Astrocyte (in vitro differentiated cells and primary cell): ENCODE data around the gene KCNN2. TPM values are rescaled to one million over a fixed set of nuclear protein-coding genes. Genes with fewer than 3 reads are reported as not detected.

Experiments used
- DNase-seq: peaks from one replicate; pipeline ENCODE4 v3.0.0-alpha.2; 2010; ENCODE audit warnings: low read depth
- FAIRE-seq: peaks from 2 replicates; lab custom pipeline; 2011; peaks lifted over from hg19 to GRCh38; lab: Jason Lieb, UNC
- H2AFZ ChIP-seq: 2 replicates; pipeline ENCODE4 v1.6.0; 2012; ENCODE audit warnings: low read depth, low read length, inconsistent platforms
- H3K27ac ChIP-seq: 2 replicates; pipeline ENCODE4 v1.5.1; 2011; ENCODE audit warnings: low read depth, low read length, inconsistent platforms
- H3K27me3 ChIP-seq: 2 replicates; pipeline ENCODE4 v1.6.0; 2011; ENCODE audit warnings: low read length, inconsistent platforms; ENCODE audit not compliant: insufficient read depth
- H3K36me3 ChIP-seq: 2 replicates; pipeline ENCODE4 v1.5.1; 2011; ENCODE audit warnings: low read length, inconsistent platforms; ENCODE audit not compliant: insufficient read depth
- H3K4me1 ChIP-seq: 2 replicates; pipeline ENCODE4 v1.5.1; 2011; ENCODE audit warnings: low read length, inconsistent platforms; ENCODE audit not compliant: insufficient read depth
- H3K4me2 ChIP-seq: 2 replicates; pipeline ENCODE4 v1.6.0; 2012; ENCODE audit warnings: low read length, inconsistent platforms
- H3K4me3 ChIP-seq: 2 replicates; pipeline ENCODE4 v1.5.1; 2011; ENCODE audit warnings: low read depth, mild to moderate bottlenecking, low read length, inconsistent platforms; ENCODE audit not compliant: insufficient read depth
- H3K79me2 ChIP-seq: 2 replicates; pipeline ENCODE4 v1.6.0; 2012; ENCODE audit warnings: mild to moderate bottlenecking, low read length, inconsistent platforms; ENCODE audit not compliant: insufficient read depth
- H3K9ac ChIP-seq: 2 replicates; pipeline ENCODE4 v1.6.0; 2012; ENCODE audit warnings: mild to moderate bottlenecking, low read length, inconsistent platforms
- H3K9me3 ChIP-seq: 2 replicates; pipeline ENCODE4 v1.5.1; 2012; ENCODE audit warnings: low read depth, mild to moderate bottlenecking, low read length, inconsistent platforms; ENCODE audit not compliant: insufficient read depth
- H4K20me1 ChIP-seq: 2 replicates; pipeline ENCODE4 v1.6.0; 2012; ENCODE audit warnings: low read length, inconsistent platforms; ENCODE audit not compliant: insufficient read depth
- H3K27ac Mint-ChIP-seq: one replicate; pipeline ENCODE4 v1.8.0; 2021; ENCODE audit warnings: mild to moderate bottlenecking, mixed read lengths; ENCODE audit not compliant: unreplicated experiment
- H3K27me3 Mint-ChIP-seq: one replicate; pipeline ENCODE4 v1.8.0; 2021; ENCODE audit warnings: low read depth, mixed read lengths; ENCODE audit not compliant: unreplicated experiment
- H3K36me3 Mint-ChIP-seq: one replicate; pipeline ENCODE4 v1.8.0; 2021; ENCODE audit warnings: low read depth, mixed read lengths; ENCODE audit not compliant: unreplicated experiment
- H3K4me1 Mint-ChIP-seq: one replicate; pipeline ENCODE4 v1.8.0; 2021; ENCODE audit warnings: low read depth, mixed read lengths; ENCODE audit not compliant: unreplicated experiment
- H3K4me3 Mint-ChIP-seq: one replicate; pipeline ENCODE4 v1.8.0; 2021; ENCODE audit warnings: mild to moderate bottlenecking, moderate library complexity, mixed read lengths; ENCODE audit not compliant: unreplicated experiment
- H3K9me3 Mint-ChIP-seq: one replicate; pipeline ENCODE4 v1.8.0; 2021; ENCODE audit warnings: mild to moderate bottlenecking, mixed read lengths; ENCODE audit not compliant: unreplicated experiment
- EZH2 ChIP-seq: IDR thresholded peaks from 2 replicates; pipeline ENCODE4 v1.6.1; 2012; ENCODE audit warnings: mild to moderate bottlenecking, low read length, inconsistent platforms; ENCODE audit not compliant: insufficient read depth
- total RNA-seq: library from RNA; stranded (reverse); gene quantifications from 2 replicates; pipeline ENCODE4 v1.2.1, GENCODE V29; 2021
- TF ChIP-seq, protein P1 (sequence below): IDR thresholded peaks from 2 replicates; pipeline ENCODE4 v1.5.1; 2011; ENCODE audit warnings: low read depth, mild to moderate bottlenecking, inconsistent platforms, low read length, moderate library complexity; ENCODE audit not compliant: insufficient read depth

KCNN2 gene
- total RNA-seq, 1 donor from 2014 or later = 0.32 TPM

- no peaks in the 10 kb centered on the region for H3K4me1 Mint-ChIP-seq
- no peaks in the 10 kb centered on the region for H3K4me1 ChIP-seq
Measured at GRCh38 chr5:114369680-114370417, 8.0 kb downstream of the KCNN2 start.

DNA sequence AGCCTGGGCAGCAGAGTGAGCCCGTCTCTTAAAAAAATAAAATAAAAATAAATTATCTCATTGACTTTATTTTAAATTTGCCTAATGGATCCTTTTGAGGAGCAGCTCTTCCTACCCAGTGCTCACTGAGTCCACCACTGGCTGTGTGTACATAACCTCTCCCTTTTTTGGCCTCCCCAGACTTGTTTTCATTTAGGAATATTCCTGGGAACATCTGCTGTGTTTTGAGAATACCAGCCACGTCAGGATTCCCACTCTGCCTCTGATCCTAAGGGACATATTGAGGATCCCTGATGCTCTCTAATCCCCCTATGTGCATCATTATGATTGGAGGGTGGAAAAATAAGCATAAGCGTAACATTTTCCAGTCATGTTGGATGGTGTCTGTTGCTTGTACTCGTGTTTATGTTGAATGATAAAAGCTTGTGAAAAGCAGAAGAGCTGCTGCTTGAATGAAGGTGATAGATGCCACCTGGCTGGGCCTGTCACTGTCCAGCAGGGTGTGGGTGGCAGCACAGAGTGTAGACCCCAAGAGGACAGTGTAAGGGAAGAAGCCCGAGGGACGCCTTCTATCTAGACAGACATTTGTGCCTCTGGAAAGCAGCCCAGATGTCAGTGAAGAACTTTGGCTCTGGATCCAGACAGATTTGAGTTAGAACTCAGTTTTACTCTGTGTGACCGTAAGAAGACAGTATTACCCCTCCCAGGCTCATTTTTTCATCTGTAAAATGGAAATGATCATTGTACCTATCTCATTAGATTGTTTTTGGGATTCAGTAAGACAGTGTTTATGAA is 15.4 kb downstream of the KCNN2 start:
- FAIRE-seq (no peak), DNase-seq (no peak)
- no peaks in the 10 kb centered on the region for H3K79me2 ChIP-seq
- H2AFZ ChIP-seq = no peak overlapping the region
- Mint-ChIP-seq H3K4me3 (no peak overlapping the region), H3K36me3 (no peaks in the 10 kb centered on the region), H3K4me1 (no peaks in the 10 kb centered on the region), H3K27me3 (no peaks in the 10 kb centered on the region), H3K27ac (no peak overlapping the region), H3K9me3 (peaks cover 1% of the 10 kb centered on the region)
- H3K27ac ChIP-seq = no peak overlapping the region
- H3K27me3 ChIP-seq = no peaks in the 10 kb centered on the region
- no peaks in the 10 kb centered on the region for H4K20me1 ChIP-seq
- H3K9me3 ChIP-seq = no peaks in the 10 kb centered on the region
- H3K36me3 ChIP-seq = no peaks in the 10 kb centered on the region
- TF ChIP-seq, protein P1, sequence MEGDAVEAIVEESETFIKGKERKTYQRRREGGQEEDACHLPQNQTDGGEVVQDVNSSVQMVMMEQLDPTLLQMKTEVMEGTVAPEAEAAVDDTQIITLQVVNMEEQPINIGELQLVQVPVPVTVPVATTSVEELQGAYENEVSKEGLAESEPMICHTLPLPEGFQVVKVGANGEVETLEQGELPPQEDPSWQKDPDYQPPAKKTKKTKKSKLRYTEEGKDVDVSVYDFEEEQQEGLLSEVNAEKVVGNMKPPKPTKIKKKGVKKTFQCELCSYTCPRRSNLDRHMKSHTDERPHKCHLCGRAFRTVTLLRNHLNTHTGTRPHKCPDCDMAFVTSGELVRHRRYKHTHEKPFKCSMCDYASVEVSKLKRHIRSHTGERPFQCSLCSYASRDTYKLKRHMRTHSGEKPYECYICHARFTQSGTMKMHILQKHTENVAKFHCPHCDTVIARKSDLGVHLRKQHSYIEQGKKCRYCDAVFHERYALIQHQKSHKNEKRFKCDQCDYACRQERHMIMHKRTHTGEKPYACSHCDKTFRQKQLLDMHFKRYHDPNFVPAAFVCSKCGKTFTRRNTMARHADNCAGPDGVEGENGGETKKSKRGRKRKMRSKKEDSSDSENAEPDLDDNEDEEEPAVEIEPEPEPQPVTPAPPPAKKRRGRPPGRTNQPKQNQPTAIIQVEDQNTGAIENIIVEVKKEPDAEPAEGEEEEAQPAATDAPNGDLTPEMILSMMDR = no peak
- TF ChIP-seq EZH2 = no peak
- no peak overlapping the region for H3K9ac ChIP-seq
- H3K4me3 ChIP-seq = no peak overlapping the region
- no peak overlapping the region for H3K4me2 ChIP-seq
- no peaks in the 10 kb centered on the region for H3K4me1 ChIP-seq

More at GRCh38 chr5:114369680-114370417, 8.0 kb downstream of the KCNN2 start:
- Histone ChIP-seq H3K79me2 (no peaks in the 10 kb centered on the region), H3K9ac (no peak overlapping the region), H3K27me3 (peaks cover 2% of the 10 kb centered on the region), H3K4me3 (no peak overlapping the region), H2AFZ (no peak overlapping the region), H3K4me2 (no peak overlapping the region), H4K20me1 (no peaks in the 10 kb centered on the region), H3K9me3 (no peaks in the 10 kb centered on the region), H3K27ac (no peak overlapping the region), H3K36me3 (no peaks in the 10 kb centered on the region)
- Mint-ChIP-seq H3K27me3 (no peaks in the 10 kb centered on the region), H3K4me3 (no peak overlapping the region), H3K27ac (no peak overlapping the region), H3K36me3 (no peaks in the 10 kb centered on the region), H3K9me3 (no peaks in the 10 kb centered on the region)
- TF ChIP-seq, protein P1 = no peak
- TF ChIP-seq EZH2 = no peak
- no peak for DNase-seq
- FAIRE-seq = no peak
